Fibroblast of mammary gland (primary cell): Measurements from ENCODE around the gene NEDD4L.

Experiments used
- DNase-seq: peaks from one replicate; pipeline ENCODE4 v3.0.0-alpha.2; 2010; ENCODE audit warnings: low read depth
- H3K4me3 ChIP-seq: 2 replicates; pipeline ENCODE4 v1.5.1; 2011; ENCODE audit warnings: low read depth, mild to moderate bottlenecking, low read length, moderate library complexity; ENCODE audit not compliant: control insufficient read depth
- CTCF ChIP-seq: conservative IDR thresholded peaks from 2 replicates; pipeline ENCODE4 v1.5.1; 2011; ENCODE audit warnings: low read depth, low read length, inconsistent platforms; ENCODE audit not compliant: control insufficient read depth, insufficient read depth

Gene NEDD4L

GRCh38 chr18:58026395-58026794, 17.6 kb upstream of the NEDD4L start:
- no peak for DNase-seq
- H3K4me3 ChIP-seq = no peak overlapping the region
- TF ChIP-seq CTCF = no peak

GRCh38 chr18:58026857-58027256, 17.2 kb upstream of the NEDD4L start:
- DNase-seq = no peak
- no peak overlapping the region for H3K4me3 ChIP-seq
- TF ChIP-seq CTCF = no peak

GRCh38 chr18:58027341-58027740, 16.7 kb upstream of the NEDD4L start:
- no peak for TF ChIP-seq CTCF

GRCh38 chr18:58028109-58028784, 15.8 kb upstream of the NEDD4L start:
- DNase-seq = no peak
- H3K4me3 ChIP-seq = no peak overlapping the region
- TF ChIP-seq CTCF = no peak

More at GRCh38 chr18:58027341-58027740, 16.7 kb upstream of the NEDD4L start:
- H3K4me3 ChIP-seq = no peak overlapping the region
- DNase-seq = no peak

GRCh38 chr18:58032233-58032632, 11.8 kb upstream of the NEDD4L start:
- TF ChIP-seq CTCF = no peak
- no peak for DNase-seq
- H3K4me3 ChIP-seq = no peak overlapping the region

- DNase-seq = no peak
- no peak overlapping the region for H3K4me3 ChIP-seq
- no peak for TF ChIP-seq CTCF
These were observed 10.8 kb upstream of the NEDD4L start for GRCh38 chr18:58033216-58033615.

GRCh38 chr18:58034370-58034769, 9.7 kb upstream of the NEDD4L start:
- no peak for TF ChIP-seq CTCF
- no peak for DNase-seq
- no peak overlapping the region for H3K4me3 ChIP-seq
